H9 (cell line): ENCODE data around the gene ATAD2B. TPM values are rescaled to one million over a fixed set of nuclear protein-coding genes. Genes with fewer than 3 reads are reported as not detected.
A peak's percentile ranks its signal among the peaks of the same experiment; 100 is the strongest.

Experiments used
- DNase-seq: peaks from one replicate; pipeline ENCODE4 v3.0.0-alpha.2; 2017
- H2AFZ ChIP-seq: one replicate; pipeline ENCODE4 v1.6.1; 2013; ENCODE audit warnings: mild to moderate bottlenecking, low read length, control low read depth, moderate library complexity
- H2AK5ac ChIP-seq: 2 replicates; pipeline ENCODE4 v1.6.1; 2013; ENCODE audit warnings: low read length, control low read depth, mixed read lengths; ENCODE audit not compliant: insufficient read length
- H2BK120ac ChIP-seq: one replicate; pipeline ENCODE4 v1.6.1; 2013; ENCODE audit warnings: low read depth, mild to moderate bottlenecking, low read length, control low read depth, inconsistent platforms; ENCODE audit not compliant: poor library complexity, severe bottlenecking
- H2BK12ac ChIP-seq: 2 replicates; pipeline ENCODE4 v1.6.1; 2013; ENCODE audit warnings: low read length, control low read depth, mixed read lengths, low read depth; ENCODE audit not compliant: insufficient read length
- H2BK15ac ChIP-seq: 2 replicates; pipeline ENCODE4 v1.6.1; 2013; ENCODE audit warnings: low read depth, low read length, control low read depth
- H2BK20ac ChIP-seq: one replicate; pipeline ENCODE4 v1.6.1; 2013; ENCODE audit warnings: low read depth, mild to moderate bottlenecking, low read length, control low read depth, inconsistent platforms; ENCODE audit not compliant: poor library complexity, severe bottlenecking
- H2BK5ac ChIP-seq: 2 replicates; pipeline ENCODE4 v1.6.1; 2013; ENCODE audit warnings: low read length, control low read depth, mixed read lengths; ENCODE audit not compliant: insufficient read length
- H3K14ac ChIP-seq: 2 replicates; pipeline ENCODE4 v1.6.1; 2013; ENCODE audit warnings: low read length, control low read depth; ENCODE audit not compliant: insufficient read depth
- H3K18ac ChIP-seq: 2 replicates; pipeline ENCODE4 v1.6.1; 2013; ENCODE audit warnings: low read depth, mild to moderate bottlenecking, mixed read lengths, low read length, control low read depth; ENCODE audit not compliant: insufficient read length
- H3K23ac ChIP-seq: 2 replicates; pipeline ENCODE4 v1.6.1; 2013; ENCODE audit warnings: low read length, control low read depth, mixed read lengths, low read depth; ENCODE audit not compliant: insufficient read length
- H3K23me2 ChIP-seq: 2 replicates; pipeline ENCODE4 v1.6.1; 2013; ENCODE audit warnings: low read depth, mild to moderate bottlenecking, mixed read lengths, low read length, control low read depth; ENCODE audit not compliant: insufficient read length, poor library complexity, severe bottlenecking
- H3K27ac ChIP-seq: 2 replicates; pipeline ENCODE4 v1.5.1; 2013; ENCODE audit warnings: low read length, control low read depth, mixed read lengths, low read depth; ENCODE audit not compliant: insufficient read length
- H3K27me3 ChIP-seq: 2 replicates; pipeline ENCODE4 v1.6.1; 2013; ENCODE audit warnings: low read length, control low read depth, inconsistent platforms; ENCODE audit not compliant: insufficient read depth
- H3K4ac ChIP-seq: 2 replicates; pipeline ENCODE4 v1.6.1; 2013; ENCODE audit warnings: low read depth, mild to moderate bottlenecking, control low read depth, inconsistent platforms, low read length, moderate library complexity
- H3K4me1 ChIP-seq: 2 replicates; pipeline ENCODE4 v1.6.1; 2013; ENCODE audit warnings: low read length, control low read depth, inconsistent platforms; ENCODE audit not compliant: insufficient read depth
- H3K4me2 ChIP-seq: 2 replicates; pipeline ENCODE4 v1.6.1; 2013; ENCODE audit warnings: low read length, control low read depth, mixed read lengths; ENCODE audit not compliant: insufficient read length, insufficient read depth
- H3K56ac ChIP-seq: 2 replicates; pipeline ENCODE4 v1.6.1; 2013; ENCODE audit warnings: low read depth, mild to moderate bottlenecking, mixed read lengths, low read length, control low read depth; ENCODE audit not compliant: insufficient read length
- H3K79me1 ChIP-seq: 2 replicates; pipeline ENCODE4 v1.6.1; 2013; ENCODE audit warnings: low read depth, mild to moderate bottlenecking, moderate library complexity, low read length, control low read depth, inconsistent platforms; ENCODE audit not compliant: insufficient read depth, poor library complexity, severe bottlenecking
- H3K79me2 ChIP-seq: 2 replicates; pipeline ENCODE4 v1.6.1; 2013; ENCODE audit warnings: low read length, control low read depth, inconsistent platforms; ENCODE audit not compliant: insufficient read depth
- H3K9ac ChIP-seq: 2 replicates; pipeline ENCODE4 v1.6.1; 2013; ENCODE audit warnings: low read length, control low read depth, mixed read lengths; ENCODE audit not compliant: insufficient read length; ENCODE audit errors: extremely low read depth
- H3K9me3 ChIP-seq: one replicate; pipeline ENCODE4 v1.6.1; 2013; ENCODE audit warnings: low read depth, low read length, inconsistent platforms; ENCODE audit not compliant: control insufficient read depth
- H3T11ph ChIP-seq: one replicate; pipeline ENCODE4 v1.6.1; 2013; ENCODE audit warnings: mild to moderate bottlenecking, low read length, control low read depth, inconsistent platforms
- H4K20me1 ChIP-seq: one replicate; pipeline ENCODE4 v1.6.1; 2013; ENCODE audit not compliant: control insufficient read depth, insufficient read length, insufficient read depth
- H4K5ac ChIP-seq: 2 replicates; pipeline ENCODE4 v1.6.1; 2013; ENCODE audit warnings: low read depth, mild to moderate bottlenecking, mixed read lengths, low read length, control low read depth; ENCODE audit not compliant: insufficient read length
- H4K8ac ChIP-seq: replicated peaks from 2 replicates; pipeline ENCODE4 v1.6.1; 2013; ENCODE audit warnings: low read length, control low read depth, mixed read lengths, low read depth; ENCODE audit not compliant: insufficient read length
- H4K91ac ChIP-seq: 2 replicates; pipeline ENCODE4 v1.6.1; 2013; ENCODE audit warnings: low read depth, mild to moderate bottlenecking, moderate library complexity, mixed read lengths, low read length, control low read depth; ENCODE audit not compliant: insufficient read length
- H3K27ac Mint-ChIP-seq, 3 experiments: 2 replicates in 2 of 3; 3 replicates in 1 of 3; pipeline ENCODE4 v1.8.0; 2020 to 2021; ENCODE audit warnings: mixed read lengths in 3 of 3, mild to moderate bottlenecking in 1 of 3, moderate library complexity in 1 of 3
- H3K27me3 Mint-ChIP-seq: 2 replicates; pipeline ENCODE4 v1.8.0; 2021; ENCODE audit warnings: low read depth, mild to moderate bottlenecking, moderate library complexity, mixed read lengths
- H3K36me3 Mint-ChIP-seq, 3 experiments: 2 replicates in 2 of 3; 3 replicates in 1 of 3; pipeline ENCODE4 v1.8.0; 2020 to 2021; ENCODE audit warnings: low read depth in 3 of 3, mixed read lengths in 3 of 3; ENCODE audit not compliant: insufficient read depth in 1 of 3
- H3K4me1 Mint-ChIP-seq, 2 experiments: 2 replicates each; pipeline ENCODE4 v1.8.0; 2020; ENCODE audit warnings: mixed read lengths in 2 of 2
- H3K4me3 Mint-ChIP-seq, 2 experiments: 2 replicates in 1 of 2; 3 replicates in 1 of 2; pipeline ENCODE4 v1.8.0; 2020 to 2021; ENCODE audit warnings: mild to moderate bottlenecking in 2 of 2, mixed read lengths in 2 of 2, moderate library complexity in 1 of 2
- H3K9me3 Mint-ChIP-seq, 2 experiments: 2 replicates in 1 of 2; 3 replicates in 1 of 2; pipeline ENCODE4 v1.8.0; 2020; ENCODE audit warnings: mild to moderate bottlenecking in 2 of 2, mixed read lengths in 2 of 2, moderate library complexity in 1 of 2
- WGBS: extraction: QIAGEN DNeasy Blood & Tissue Kit; methylation state at CpG from one replicate; pipeline ENCODE4 v1.1.7; 2013; ENCODE audit warnings: missing lambda C conversion rate, low lambda C conversion rate, mixed read lengths; ENCODE audit not compliant: insufficient read length; ENCODE audit errors: extremely low coverage; 5-methylcytosine and 5-hydroxymethylcytosine counted together
- total RNA-seq: library from RNA; stranded (reverse); gene quantifications from 2 replicates; pipeline ENCODE4 v1.2.1, GENCODE V29; 2021
- TF ChIP-seq, protein P1 (sequence below): fragments of 200-600 bp; sonication (generic); conservative IDR thresholded peaks from 3 replicates; pipeline ENCODE4 v1.8.0; 2021; ENCODE audit warnings: antibody characterized with exemption, mild to moderate bottlenecking

ATAD2B gene
- total RNA-seq, 1 experiment from 2014 or later: 21.4 TPM

DNA sequence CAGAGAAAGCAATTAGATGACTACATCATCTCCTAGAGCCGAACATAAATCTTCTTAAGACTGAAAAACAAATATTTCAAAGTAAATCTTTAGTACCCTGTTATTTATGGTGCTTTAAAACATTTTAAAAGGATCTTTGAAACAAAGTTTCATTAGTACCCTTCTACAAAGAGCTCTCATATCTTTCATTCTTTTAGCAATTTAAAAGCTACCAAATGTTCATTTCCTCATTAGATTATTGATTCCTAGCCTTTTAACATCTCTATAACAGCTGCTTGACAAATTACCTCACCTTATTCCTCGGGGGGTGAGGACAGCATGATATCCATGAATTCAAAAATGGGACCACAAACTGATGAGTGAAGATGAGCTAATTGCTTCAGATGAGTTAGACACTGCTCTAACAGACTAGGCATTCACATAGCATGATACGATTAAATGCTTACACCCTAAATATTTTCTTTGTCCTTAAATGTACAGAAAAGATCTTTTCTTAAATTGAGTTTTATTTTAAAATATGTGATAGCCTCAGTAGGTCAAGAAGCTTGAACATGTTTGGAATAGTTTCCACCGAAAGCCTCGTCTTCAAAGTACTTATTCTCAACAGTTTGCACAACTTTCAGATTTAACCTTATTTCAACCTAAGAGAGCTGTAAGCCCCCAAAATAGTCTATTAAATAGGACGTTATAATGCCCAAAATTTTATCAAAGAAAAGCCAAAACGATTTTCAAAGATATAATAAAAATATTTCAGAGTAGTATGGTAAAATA, 2.1 kb downstream of the ATAD2B start:
- Histone ChIP-seq H3K14ac (no peak overlapping the region), H2BK12ac (no peak overlapping the region), H4K91ac (no peak overlapping the region), H3K56ac (no peak overlapping the region), H3K27me3 (no peaks in the 10 kb centered on the region), H2BK5ac (no peak overlapping the region), H3K9ac (peak overlapping the region; percentile 48), H3K27ac (no peak overlapping the region), H2BK15ac (no peak overlapping the region), H3K79me1 (no peaks in the 10 kb centered on the region), H3K18ac (no peak overlapping the region), H2AK5ac (no peak overlapping the region), H4K20me1 (no peaks in the 10 kb centered on the region), H3K4me2 (peak overlapping the region; percentile 96), H4K5ac (no peak overlapping the region), H2AFZ (no peak overlapping the region), H3K23ac (no peak overlapping the region), H2BK20ac (no peak overlapping the region), H3K4me1 (no peaks in the 10 kb centered on the region; the same call in 1 of the 2 replicates), H3T11ph (no peak overlapping the region), H3K23me2 (peaks cover 10% of the 10 kb centered on the region), H3K79me2 (peaks cover 16% of the 10 kb centered on the region; the same call in 1 of the 2 replicates), H3K9me3 (no peaks in the 10 kb centered on the region), H4K8ac (no peak overlapping the region), H2BK120ac (no peak overlapping the region), H3K4ac (no peak overlapping the region)
- TF ChIP-seq, protein P1, sequence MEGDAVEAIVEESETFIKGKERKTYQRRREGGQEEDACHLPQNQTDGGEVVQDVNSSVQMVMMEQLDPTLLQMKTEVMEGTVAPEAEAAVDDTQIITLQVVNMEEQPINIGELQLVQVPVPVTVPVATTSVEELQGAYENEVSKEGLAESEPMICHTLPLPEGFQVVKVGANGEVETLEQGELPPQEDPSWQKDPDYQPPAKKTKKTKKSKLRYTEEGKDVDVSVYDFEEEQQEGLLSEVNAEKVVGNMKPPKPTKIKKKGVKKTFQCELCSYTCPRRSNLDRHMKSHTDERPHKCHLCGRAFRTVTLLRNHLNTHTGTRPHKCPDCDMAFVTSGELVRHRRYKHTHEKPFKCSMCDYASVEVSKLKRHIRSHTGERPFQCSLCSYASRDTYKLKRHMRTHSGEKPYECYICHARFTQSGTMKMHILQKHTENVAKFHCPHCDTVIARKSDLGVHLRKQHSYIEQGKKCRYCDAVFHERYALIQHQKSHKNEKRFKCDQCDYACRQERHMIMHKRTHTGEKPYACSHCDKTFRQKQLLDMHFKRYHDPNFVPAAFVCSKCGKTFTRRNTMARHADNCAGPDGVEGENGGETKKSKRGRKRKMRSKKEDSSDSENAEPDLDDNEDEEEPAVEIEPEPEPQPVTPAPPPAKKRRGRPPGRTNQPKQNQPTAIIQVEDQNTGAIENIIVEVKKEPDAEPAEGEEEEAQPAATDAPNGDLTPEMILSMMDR: no peak
- H3K9me3 Mint-ChIP-seq: no peaks in the 10 kb centered on the region
- peaks cover 16 to 20% of the 10 kb centered on the region in 2 experiments for H3K4me1 Mint-ChIP-seq
- H3K27ac Mint-ChIP-seq: no peak overlapping the region
- no peak for DNase-seq
- H3K4me3 Mint-ChIP-seq: peak overlapping the region; percentile 96 to 99
- H3K27me3 Mint-ChIP-seq: no peaks in the 10 kb centered on the region
- no CpG with 5 or more reads among the region's 7 CpGs for WGBS
- H3K36me3 Mint-ChIP-seq: peaks cover 0 to 5% (median 0%) of the 10 kb centered on the region in 3 experiments; a peak in 1 of 7 replicates
